Right lung (tissue), 5 donors: Measurements from ENCODE around the gene SLC24A3. TPM values are rescaled to one million over a fixed set of nuclear protein-coding genes. Genes with fewer than 3 reads are reported as not detected.

Experiments used
- DNase-seq, 2 donors: peaks; one replicate each; pipeline ENCODE4 v3.0.0-alpha.2; 2013
- polyA plus RNA-seq, 5 donors: library from polyadenylated mRNA; unstranded; fragments of 120-200 nt; gene quantifications; one replicate each; pipeline versions ENCODE4 v1.2.1 to v1.2.3, GENCODE V29; 2013; ENCODE audit warnings: inconsistent platforms in 1 of 5, low replicate concordance in 1 of 5; ENCODE audit not compliant: insufficient read length in 5 of 5, insufficient read depth in 1 of 5

SLC24A3 gene
- polyA plus RNA-seq, 5 donors = 5.9 to 8.1 (median 6.8) TPM

GRCh38 chr20:19543101-19543500, 330.7 kb downstream of the SLC24A3 start:
- DNase-seq = no peak

- DNase-seq = no peak
Measured at GRCh38 chr20:19544684-19545083, 332.2 kb downstream of the SLC24A3 start.

GRCh38 chr20:19546648-19547047, 334.2 kb downstream of the SLC24A3 start:
- DNase-seq = no peak

- no peak for DNase-seq
Measured at GRCh38 chr20:19547547-19547946, 335.1 kb downstream of the SLC24A3 start.

- DNase-seq = peak in 1 of 2 donors; percentile 27
Measured at GRCh38 chr20:19549896-19550295, 337.5 kb downstream of the SLC24A3 start.

GRCh38 chr20:19552221-19553180, 340.1 kb downstream of the SLC24A3 start:
- DNase-seq = peak; percentile 48 to 69

- DNase-seq = no peak
Measured at GRCh38 chr20:19554666-19555065, 342.2 kb downstream of the SLC24A3 start.

GRCh38 chr20:19555726-19556125, 343.3 kb downstream of the SLC24A3 start:
- no peak for DNase-seq

GRCh38 chr20:19557291-19557690, 344.8 kb downstream of the SLC24A3 start:
- no peak for DNase-seq

GRCh38 chr20:19560881-19561480, 348.5 kb downstream of the SLC24A3 start:
- no peak for DNase-seq

GRCh38 chr20:19562426-19562825, 350.0 kb downstream of the SLC24A3 start:
- no peak for DNase-seq

GRCh38 chr20:19564261-19564660, 351.8 kb downstream of the SLC24A3 start:
- DNase-seq = no peak

- no peak for DNase-seq
Measured at GRCh38 chr20:19565736-19566135, 353.3 kb downstream of the SLC24A3 start.

GRCh38 chr20:19566226-19566945, 353.9 kb downstream of the SLC24A3 start:
- no peak for DNase-seq

- DNase-seq = no peak
Measured at GRCh38 chr20:19568128-19568527, 355.7 kb downstream of the SLC24A3 start.

GRCh38 chr20:19571996-19572395, 359.6 kb downstream of the SLC24A3 start:
- DNase-seq = no peak

- no peak for DNase-seq
Measured at GRCh38 chr20:19577692-19578091, 365.2 kb downstream of the SLC24A3 start.

- DNase-seq = no peak
Measured at GRCh38 chr20:19582782-19583181, 370.3 kb downstream of the SLC24A3 start.

- DNase-seq = peak; percentile 47 to 67
Measured at GRCh38 chr20:19583532-19584175, 371.2 kb downstream of the SLC24A3 start.

GRCh38 chr20:19588241-19588640, 375.8 kb downstream of the SLC24A3 start:
- no peak for DNase-seq

- peak in 1 of 2 donors; percentile 38 for DNase-seq
Measured at GRCh38 chr20:19588732-19589131, 376.3 kb downstream of the SLC24A3 start.
